Measurements from ENCODE around the gene UNG.

Gene UNG

DNA sequence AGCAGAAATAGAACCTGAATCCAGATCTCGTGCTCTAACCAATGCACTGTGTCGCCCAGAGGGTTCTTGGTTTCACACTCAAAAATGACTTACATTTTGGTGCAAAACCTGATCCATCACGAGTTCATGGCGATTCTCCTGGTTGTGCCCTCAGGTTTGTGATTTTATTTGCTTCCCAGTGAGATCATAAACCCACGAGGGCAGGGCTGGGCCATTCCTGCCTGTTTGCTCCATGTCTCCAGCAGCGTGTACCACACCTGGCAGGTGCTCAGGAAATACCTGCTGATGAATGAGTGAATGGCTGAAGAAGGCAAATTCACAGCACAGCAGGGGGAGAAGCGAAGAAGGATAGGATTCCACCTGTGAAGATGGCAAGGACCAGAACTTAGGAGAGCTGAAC is 28.4 kb downstream of the UNG start:
- Histone ChIP-seq H3K79me2 (ENCODE audit: insufficient read depth, low read length) (no peaks in the 10 kb centered on the region), H3K9ac (ENCODE audit: low read depth, low read length) (no peak overlapping the region), H2AFZ (ENCODE audit: low read depth, low read length) (no peak overlapping the region), H3K4me3 (ENCODE audit: low read depth in 1 of 2, low read length in 2 of 2) (no peak overlapping the region), H3K4me2 (ENCODE audit: insufficient read depth, low read length) (no peak overlapping the region), H4K20me1 (ENCODE audit: insufficient read depth, low read length) (no peaks in the 10 kb centered on the region; the same call in 1 of the 2 replicates), H3K27ac (ENCODE audit: low read length) (no peak overlapping the region), H3K27me3 (ENCODE audit: insufficient read depth, low read length, poor library complexity) (no peaks in the 10 kb centered on the region), H3K9me3 (ENCODE audit: insufficient read depth, low read length, severe bottlenecking) (no peaks in the 10 kb centered on the region), H3K36me3 (ENCODE audit: insufficient read depth, low read length) (no peaks in the 10 kb centered on the region), H3K4me1 (ENCODE audit: insufficient read depth, low read length) (no peaks in the 10 kb centered on the region)
- TF ChIP-seq, protein P1, sequence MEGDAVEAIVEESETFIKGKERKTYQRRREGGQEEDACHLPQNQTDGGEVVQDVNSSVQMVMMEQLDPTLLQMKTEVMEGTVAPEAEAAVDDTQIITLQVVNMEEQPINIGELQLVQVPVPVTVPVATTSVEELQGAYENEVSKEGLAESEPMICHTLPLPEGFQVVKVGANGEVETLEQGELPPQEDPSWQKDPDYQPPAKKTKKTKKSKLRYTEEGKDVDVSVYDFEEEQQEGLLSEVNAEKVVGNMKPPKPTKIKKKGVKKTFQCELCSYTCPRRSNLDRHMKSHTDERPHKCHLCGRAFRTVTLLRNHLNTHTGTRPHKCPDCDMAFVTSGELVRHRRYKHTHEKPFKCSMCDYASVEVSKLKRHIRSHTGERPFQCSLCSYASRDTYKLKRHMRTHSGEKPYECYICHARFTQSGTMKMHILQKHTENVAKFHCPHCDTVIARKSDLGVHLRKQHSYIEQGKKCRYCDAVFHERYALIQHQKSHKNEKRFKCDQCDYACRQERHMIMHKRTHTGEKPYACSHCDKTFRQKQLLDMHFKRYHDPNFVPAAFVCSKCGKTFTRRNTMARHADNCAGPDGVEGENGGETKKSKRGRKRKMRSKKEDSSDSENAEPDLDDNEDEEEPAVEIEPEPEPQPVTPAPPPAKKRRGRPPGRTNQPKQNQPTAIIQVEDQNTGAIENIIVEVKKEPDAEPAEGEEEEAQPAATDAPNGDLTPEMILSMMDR (IDR thresholded peaks at IDR 0.05; ENCODE audit: borderline replicate concordance, extremely low read depth, low read length, poor library complexity, severe bottlenecking), result no peak
- no peak for TF ChIP-seq EZH2 (IDR thresholded peaks at IDR 0.05; ENCODE audit: borderline replicate concordance, low read depth, low read length, severe bottlenecking)
- ATAC-seq (ENCODE audit: insufficient read depth, low read depth) (no peak), DNase-seq (no peak)

DNA sequence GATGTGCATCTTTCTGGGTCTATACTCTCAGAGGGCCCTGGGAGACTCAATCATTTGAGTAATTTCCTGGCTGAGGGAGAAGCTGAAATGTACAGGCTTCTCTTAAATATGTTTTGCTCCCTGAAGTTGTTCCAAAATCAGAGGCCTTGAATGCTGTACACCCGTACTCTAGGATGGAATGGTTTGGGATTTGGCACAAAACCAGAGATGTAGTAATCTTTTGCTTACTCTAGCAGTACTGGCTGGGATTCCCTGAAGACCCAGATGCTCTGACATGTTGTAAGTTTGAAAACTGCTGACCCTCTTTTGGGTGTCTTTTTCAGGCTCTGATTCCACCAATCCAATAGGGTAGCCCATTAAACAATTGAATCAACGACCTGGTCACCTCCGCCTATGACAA is 29.4 kb downstream of the UNG start:
- H3K4me3 ChIP-seq (ENCODE audit: low read depth in 1 of 2, low read length in 2 of 2), result no peak overlapping the region
- H3K4me2 ChIP-seq (ENCODE audit: insufficient read depth, low read length), result no peak overlapping the region
- H3K9ac ChIP-seq (ENCODE audit: low read depth, low read length), result no peak overlapping the region
- H3K27ac ChIP-seq (ENCODE audit: low read length), result no peak overlapping the region
- no peaks in the 10 kb centered on the region; the same call in 1 of the 2 replicates for H4K20me1 ChIP-seq (ENCODE audit: insufficient read depth, low read length)
- no peaks in the 10 kb centered on the region for H3K36me3 ChIP-seq (ENCODE audit: insufficient read depth, low read length)
- H2AFZ ChIP-seq (ENCODE audit: low read depth, low read length), result no peak overlapping the region
- ATAC-seq (ENCODE audit: insufficient read depth, low read depth), result no peak
- no peaks in the 10 kb centered on the region for H3K79me2 ChIP-seq (ENCODE audit: insufficient read depth, low read length)
- H3K4me1 ChIP-seq (ENCODE audit: insufficient read depth, low read length), result no peaks in the 10 kb centered on the region
- no peak for DNase-seq
- no peaks in the 10 kb centered on the region for H3K27me3 ChIP-seq (ENCODE audit: insufficient read depth, low read length, poor library complexity)
- TF ChIP-seq, protein P1 (IDR thresholded peaks at IDR 0.05; ENCODE audit: borderline replicate concordance, extremely low read depth, low read length, poor library complexity, severe bottlenecking), result no peak
- TF ChIP-seq EZH2 (IDR thresholded peaks at IDR 0.05; ENCODE audit: borderline replicate concordance, low read depth, low read length, severe bottlenecking), result no peak
- H3K9me3 ChIP-seq (ENCODE audit: insufficient read depth, low read length, severe bottlenecking), result no peaks in the 10 kb centered on the region

DNA sequence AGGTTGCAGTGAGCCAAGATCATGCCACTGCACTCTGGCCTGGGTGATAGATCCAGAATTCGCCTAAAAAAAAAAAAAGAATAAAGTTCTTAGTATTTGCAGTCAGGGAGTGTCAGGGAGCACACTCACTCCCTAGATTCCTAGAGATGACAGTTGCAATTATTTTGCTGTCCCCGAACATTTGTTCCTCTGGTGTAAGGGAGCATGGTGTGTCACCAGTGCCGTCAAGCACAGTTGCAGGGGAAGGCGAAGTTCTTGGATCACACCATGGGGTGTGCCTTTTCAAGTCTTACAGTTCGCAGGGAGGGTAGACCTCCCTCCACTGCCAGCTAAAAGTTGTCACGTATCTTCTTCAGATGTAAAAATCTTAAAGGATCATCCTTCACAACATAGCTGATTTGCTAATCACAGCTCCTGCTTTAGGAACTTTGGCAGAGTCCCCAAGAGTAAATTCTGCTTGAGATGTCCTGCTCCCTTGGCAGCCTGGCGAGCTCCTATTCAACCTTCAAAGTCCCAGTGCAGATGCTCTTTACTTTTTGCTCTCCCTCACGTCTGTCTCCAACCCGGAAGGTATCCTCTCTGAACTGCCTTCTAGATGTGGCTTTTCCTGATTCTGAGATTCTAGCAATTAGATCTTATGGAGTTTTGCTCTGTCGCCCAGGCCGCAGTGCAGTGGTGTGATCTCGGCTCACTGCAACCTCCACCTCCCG is 30.3 kb downstream of the UNG start:
- no peak overlapping the region for H2AFZ ChIP-seq (ENCODE audit: low read depth, low read length)
- TF ChIP-seq EZH2 (IDR thresholded peaks at IDR 0.05; ENCODE audit: borderline replicate concordance, low read depth, low read length, severe bottlenecking), result no peak
- TF ChIP-seq, protein P1 (IDR thresholded peaks at IDR 0.05; ENCODE audit: borderline replicate concordance, extremely low read depth, low read length, poor library complexity, severe bottlenecking), result no peak
- H3K9ac ChIP-seq (ENCODE audit: low read depth, low read length), result no peak overlapping the region
- no peaks in the 10 kb centered on the region; the same call in 1 of the 2 replicates for H4K20me1 ChIP-seq (ENCODE audit: insufficient read depth, low read length)
- ATAC-seq (ENCODE audit: insufficient read depth, low read depth) (no peak), DNase-seq (no peak)
- no peak overlapping the region for H3K4me2 ChIP-seq (ENCODE audit: insufficient read depth, low read length)
- no peaks in the 10 kb centered on the region for H3K9me3 ChIP-seq (ENCODE audit: insufficient read depth, low read length, severe bottlenecking)
- H3K79me2 ChIP-seq (ENCODE audit: insufficient read depth, low read length), result no peaks in the 10 kb centered on the region
- no peaks in the 10 kb centered on the region for H3K4me1 ChIP-seq (ENCODE audit: insufficient read depth, low read length)
- H3K27me3 ChIP-seq (ENCODE audit: insufficient read depth, low read length, poor library complexity), result no peaks in the 10 kb centered on the region
- H3K36me3 ChIP-seq (ENCODE audit: insufficient read depth, low read length), result no peaks in the 10 kb centered on the region
- no peak overlapping the region for H3K27ac ChIP-seq (ENCODE audit: low read length)
- no peak overlapping the region for H3K4me3 ChIP-seq (ENCODE audit: low read depth in 1 of 2, low read length in 2 of 2)

All from DND-41 (cell line).